ENCODE data around the gene BIN1.

DNA sequence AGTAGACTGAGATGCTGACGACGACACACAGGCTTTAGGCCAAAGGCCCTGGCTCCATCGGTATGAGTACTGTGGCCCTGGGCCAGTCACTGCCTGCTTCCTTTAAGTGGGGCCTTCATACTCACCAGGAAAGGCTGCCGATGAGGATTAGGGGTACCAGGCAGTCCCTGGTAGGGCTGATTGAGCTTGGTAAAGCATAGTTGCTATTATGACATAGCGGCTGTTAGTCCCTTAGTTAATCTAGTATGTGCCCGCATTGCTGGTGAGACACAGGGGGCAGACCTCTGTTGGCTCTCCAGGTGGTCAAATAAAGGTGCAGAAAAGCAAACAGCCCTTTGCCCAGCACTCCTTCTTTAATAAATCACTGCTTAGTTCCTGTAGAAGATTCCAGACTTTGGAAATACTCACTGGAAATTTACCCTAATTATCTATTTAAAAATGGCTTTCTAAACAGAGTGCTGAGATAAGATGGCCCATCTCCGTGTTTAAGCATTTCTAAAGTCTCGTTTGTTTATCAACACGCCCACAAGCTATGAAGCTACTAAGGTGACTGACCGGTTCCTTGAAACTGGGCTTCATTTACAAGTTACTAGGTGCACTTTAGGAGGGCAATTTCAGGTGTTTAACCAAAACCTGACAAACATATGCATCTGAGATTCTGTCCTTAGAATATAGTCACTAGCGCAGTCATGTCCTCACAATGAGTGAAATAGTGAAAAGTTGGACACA is 8.7 kb upstream of the BIN1 start:
- TF ChIP-seq POLR2A (IDR thresholded peaks at IDR 0.05) (no peak), CTCF (IDR thresholded peaks at IDR 0.05) (no peak)
